ENCODE results near the gene VAPA.

Gene VAPA

DNA sequence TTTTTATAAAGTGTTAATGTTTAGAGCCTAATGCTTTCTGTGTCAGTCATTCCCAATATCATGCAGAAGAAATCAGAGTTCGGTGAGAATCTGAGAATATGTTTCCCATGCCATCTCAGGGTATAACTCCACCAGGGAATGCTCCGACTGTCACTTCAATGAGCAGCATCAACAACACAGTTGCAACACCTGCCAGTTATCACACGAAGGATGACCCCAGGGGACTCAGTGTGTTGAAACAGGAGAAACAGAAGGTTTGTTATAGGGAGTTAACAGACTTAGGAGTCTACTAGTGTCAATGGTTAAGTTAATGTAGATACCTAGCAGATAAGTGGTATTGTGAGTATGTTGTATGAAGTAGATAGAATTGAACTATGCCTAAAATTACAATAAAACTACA, 31.0 kb downstream of the VAPA start:
- DNase-seq: no peak

DNA sequence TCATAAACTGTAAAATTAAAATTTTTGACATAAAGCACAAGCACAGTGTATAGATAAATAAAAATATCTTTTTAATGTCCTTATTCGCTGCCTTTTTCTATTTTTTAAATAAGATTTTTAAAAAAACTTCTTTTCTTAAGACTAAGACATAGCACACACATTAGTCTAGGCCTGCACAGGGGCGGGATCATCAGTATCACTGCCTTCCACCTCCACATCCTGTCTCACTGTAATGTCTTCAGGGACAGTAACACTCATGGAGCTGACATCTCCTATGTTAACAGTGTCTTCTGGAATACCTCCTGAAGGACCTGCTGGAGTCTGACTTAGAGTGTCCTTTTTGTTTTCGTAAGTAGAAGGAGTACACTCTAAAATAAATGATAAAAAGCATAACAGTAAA, 33.0 kb downstream of the VAPA start:
- no peak for DNase-seq

DNA sequence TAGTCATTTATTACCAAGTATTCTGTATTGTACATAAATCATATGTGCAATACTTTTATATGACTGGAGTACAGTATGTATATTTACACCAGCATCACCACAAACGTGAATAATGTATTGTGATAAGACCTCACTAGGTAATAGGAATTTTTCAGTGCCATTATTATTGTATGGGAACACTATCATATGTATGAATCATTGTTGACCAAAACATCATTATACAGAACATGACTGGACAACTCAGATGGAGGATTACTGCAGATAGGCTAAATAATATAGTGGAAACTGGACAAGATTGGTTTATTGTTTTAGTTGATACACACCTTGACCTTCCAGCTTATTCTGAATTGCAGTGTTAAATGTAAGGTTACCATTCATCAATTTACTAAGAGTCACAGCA, 33.4 kb downstream of the VAPA start:
- no peak for DNase-seq

DNA sequence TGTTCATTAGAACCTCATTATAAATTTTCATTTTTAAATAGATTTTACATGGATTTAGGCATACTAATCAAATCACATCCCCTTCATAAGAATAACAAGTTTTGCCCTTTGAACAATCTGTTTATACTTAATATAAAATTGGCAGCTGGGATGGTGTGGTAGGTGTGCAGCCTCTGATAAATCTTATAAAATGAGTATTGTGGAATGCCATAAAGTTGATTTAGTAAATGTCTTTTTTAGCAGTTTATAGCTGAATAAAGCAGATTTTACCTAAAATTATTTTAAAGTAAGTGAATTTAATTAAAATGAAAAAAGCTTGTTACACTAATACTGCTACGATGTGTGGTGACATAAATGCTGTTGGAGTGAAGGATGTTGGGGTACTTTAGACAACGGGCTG, 35.5 kb downstream of the VAPA start:
- DNase-seq: no peak

DNA sequence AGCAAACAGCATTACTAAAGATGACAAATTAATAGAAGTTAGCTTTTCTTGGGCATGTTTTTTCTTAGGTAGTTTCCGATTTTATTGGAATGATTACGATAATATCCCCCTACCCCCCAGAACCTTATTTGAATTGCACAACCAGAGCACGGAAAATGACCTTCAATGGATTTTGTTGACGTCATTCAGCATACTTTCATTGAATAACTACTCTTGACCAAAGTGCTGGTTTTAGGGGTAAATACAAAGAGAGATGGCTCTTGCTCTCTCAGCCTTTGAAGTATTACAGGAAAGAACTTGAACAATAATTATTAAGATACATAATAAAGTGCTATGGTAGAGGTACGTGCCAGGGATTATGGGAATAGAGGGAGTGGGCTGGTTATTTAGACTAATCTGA, 36.0 kb downstream of the VAPA start:
- no peak for DNase-seq

DNA sequence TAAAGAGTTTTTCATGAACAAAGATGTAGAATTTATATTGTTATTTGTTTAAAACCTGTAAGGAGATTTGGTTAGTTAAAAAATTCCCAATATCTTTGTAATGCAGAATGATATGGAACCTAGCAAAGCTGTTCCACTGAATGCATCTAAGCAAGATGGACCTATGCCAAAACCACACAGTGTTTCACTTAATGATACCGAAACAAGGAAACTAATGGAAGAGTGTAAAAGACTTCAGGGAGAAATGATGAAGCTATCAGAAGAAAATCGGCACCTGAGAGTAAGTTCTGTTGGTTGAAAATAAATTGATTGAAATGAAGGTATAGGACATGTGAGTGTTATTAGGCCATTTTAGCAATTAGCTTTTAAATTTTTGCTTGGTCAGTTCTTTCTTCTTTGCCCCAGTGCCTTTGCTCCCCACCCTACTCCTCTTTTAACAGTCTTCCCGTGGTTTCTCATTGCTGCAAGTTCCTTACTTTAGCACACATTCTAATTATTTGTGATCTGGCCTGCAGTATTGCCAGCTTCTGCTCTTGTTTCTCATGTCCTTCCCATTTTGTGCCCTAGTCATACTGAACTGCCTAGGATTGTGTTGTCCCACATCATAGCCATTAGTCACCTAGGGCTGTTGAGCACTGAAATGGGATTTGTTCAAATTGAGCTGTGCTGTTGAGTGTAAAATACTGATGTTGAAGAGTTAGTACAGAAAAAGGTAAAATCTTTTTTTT, 36.6 kb downstream of the VAPA start:
- peak; percentile 53 to 67 for DNase-seq

DNA sequence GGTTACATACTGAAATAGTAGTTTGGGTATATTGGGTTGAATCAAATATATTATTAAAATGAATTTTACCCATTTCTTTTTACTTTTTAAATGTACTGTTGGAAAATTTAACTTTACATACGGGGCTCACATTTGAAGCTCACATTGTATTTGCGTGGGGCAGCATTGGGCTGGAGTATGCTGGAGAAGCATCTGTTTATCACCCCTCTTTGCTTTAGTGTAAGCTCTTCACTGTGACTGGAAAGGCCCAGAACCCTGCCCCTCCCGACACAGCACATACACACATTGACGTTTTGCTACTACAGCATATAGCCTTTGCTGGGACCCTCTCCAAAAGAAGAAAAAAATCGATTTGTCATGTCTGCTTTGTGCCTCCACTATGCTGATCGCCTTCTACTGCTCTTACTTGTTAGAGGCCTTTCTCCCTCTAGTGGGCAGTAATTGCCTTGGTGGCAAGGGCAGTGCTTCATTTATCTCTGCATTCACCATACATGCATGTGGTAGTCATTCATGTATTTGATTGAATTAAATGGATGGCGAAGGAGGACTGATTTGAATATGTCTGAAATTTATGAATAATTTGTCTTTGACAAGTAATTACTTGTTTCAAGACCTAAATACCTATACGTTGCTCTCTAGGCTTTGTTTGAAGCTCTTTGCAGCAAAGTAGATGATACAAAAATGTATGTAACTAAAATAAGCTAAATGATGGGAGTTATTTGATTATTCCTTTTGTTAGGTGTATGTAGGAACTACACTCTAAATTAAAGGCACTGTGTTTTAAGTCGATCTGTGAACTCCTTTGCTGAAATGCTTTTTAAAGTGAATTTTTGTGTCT, 37.4 kb downstream of the VAPA start:
- DNase-seq: peak; percentile 36 to 37

DNA sequence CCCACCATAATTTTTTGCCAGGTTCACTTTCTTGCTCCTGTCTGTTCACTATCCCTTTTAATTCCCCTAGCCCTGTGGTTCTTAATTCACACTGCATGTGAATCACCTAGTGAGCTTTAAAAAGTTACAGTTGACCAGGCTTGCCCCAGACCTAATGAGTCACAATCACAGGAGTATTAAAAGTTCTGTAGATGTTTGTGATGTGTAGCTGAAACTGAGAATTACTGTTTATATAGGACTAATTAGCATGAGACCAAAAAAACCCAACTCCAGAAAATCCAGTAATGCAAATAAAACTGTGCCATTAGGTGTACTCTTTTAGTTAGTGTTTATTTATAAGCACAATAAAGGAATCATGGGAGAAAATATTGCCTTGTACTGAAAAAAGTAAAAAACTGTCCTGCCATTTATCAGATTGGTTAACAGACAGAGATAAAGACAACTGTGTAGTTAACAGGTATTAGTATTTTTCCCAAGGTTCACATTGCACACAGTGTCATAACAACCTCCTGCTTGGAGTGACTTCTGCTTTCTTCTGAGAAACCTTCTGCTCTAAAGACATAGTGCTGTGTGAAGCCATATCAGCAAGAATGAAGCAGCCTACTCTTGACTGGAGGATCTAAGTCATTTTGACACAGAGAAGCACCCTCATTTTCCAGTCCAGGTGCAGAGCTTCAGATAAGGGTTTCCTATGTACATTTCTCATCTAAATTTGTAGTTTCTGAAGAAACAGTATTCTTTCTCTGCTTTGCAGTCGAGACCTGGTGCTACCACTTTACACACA, 39.0 kb downstream of the VAPA start:
- peak; percentile 51 to 59 for DNase-seq

DNA sequence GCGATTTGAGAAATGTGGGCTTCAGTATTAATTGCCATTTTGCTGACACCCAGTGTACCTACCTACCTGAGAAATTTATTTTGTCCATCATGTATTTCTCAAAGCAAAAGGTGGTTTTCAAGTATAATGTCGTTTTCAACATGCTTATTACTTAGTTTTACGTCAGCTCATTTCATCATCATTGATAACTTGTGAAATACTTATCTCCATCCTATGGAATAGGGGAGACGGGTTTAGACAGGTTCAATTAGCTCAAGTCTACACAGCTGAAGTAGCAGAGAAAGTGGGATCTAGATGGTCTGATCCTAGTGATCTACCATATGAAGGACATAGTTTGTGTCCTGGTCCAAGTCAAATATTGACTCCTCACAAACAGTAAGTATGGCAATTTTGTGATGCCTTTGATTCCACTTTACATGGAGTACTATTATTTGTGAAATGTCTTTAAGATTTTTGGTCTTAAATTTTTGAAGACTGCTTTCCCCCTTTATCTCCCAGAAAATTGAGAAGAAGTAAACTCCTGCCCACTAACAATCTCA, 45.1 kb downstream of the VAPA start:
- no peak for DNase-seq

DNA sequence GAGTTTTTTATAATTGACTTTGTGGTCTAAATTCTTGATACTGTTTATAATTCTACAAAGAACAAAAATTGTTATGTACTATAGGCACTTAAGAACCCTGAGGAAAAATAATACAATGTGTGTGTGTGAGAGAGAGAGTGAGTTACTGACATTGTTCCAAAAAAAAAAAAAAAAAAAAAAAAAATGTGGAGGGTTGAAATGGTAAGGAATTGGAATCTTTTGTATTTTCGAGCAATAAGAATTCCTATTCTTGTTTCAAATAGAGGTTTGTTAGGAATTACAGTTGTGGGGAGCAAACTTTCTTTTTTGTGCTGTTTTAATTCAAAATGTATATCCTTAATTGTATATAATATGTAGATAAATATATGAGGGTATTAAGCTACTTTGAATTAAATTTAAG, 45.7 kb downstream of the VAPA start:
- DNase-seq: no peak

DNA sequence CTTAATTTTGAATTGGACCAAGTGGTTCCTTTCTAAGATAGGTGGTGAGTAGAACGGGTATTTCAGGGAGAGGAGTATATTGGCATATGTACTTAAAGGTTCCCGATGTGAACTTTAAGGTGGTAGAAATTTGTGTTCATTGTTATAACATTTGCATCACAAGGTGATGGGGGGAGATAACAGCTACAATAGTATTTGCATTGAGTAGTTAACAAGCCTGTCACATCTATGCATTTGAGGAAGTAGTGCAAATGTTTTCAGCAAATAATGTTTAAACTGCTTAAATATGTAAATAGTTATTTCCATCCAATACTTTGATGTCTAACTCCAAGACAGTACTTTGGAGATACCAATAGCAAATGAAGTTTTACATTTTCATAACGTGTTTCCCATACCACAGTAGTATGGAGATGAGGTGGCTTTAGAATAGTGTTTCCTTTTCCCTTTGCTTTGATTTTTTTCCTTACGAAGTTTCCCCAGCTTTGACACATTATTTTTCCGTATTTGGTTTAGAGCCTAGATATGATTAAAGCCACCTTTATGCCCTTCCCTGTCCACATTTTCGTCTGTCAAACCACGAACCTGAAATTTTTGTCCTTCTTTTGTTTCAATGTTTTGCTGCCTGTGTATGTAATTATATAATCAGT, 46.6 kb downstream of the VAPA start:
- no peak for DNase-seq

DNA sequence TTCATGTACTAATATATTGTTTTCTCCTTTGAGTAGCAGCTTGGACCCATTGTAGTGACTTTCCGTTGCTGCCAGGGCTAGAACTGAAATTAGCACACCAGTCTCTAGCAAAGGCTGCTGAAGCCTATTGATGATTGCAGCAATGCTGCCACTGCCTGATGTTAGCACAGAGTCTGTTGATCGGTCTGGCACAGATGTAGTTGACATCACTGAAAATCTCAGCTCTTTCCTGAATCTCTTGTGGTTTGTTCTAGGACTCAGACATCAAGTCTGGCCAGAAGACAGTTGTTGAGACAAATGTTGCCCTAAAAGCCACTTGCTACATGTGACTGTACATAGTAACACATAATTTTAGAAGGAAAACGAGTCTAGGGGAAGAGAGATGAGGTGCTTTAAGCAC, 47.2 kb downstream of the VAPA start:
- DNase-seq: peak in 1 of 2 donors; percentile 15

DNA sequence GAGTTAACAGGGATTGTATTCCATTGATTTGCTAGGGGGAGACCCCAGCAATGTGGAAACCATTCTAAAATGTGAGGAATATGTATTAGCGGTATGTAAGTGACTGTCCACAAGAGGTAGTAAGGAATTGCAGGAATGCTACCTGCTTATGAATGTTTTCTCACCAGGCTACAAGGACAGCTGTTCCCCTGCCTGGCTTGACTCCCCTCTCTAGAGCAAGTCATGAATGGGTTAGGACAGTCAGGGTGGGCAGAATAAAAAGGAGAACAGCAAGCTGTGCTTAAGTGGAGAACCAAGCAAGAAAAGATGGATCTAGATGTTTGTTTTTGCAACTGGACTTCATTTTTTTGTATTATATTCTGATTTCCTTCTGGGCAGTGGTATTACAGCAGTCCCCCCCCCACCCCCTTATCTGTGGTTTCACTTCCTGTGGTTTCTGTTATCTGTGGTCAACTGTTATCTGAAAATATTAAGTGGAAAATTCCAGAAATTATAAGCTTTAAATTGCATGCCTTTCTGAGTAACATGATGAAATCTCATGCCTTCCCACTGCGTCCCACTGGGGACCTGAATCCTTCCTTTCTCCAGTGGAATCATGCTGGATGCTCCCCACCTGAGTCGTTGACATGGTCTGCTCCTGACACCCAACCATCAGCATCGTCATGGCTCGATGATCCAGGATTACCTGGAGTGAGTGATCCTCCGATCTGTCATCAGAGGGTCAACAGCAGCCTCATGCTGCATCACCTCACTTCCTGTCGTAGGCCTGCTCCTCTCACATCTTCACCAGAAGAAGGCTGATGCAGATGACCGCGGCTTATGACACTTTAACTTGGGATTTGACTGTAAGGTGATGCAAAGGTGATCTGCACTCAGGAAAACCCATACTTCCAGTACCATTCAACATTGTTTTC, 52.2 kb downstream of the VAPA start:
- DNase-seq: no peak

DNA sequence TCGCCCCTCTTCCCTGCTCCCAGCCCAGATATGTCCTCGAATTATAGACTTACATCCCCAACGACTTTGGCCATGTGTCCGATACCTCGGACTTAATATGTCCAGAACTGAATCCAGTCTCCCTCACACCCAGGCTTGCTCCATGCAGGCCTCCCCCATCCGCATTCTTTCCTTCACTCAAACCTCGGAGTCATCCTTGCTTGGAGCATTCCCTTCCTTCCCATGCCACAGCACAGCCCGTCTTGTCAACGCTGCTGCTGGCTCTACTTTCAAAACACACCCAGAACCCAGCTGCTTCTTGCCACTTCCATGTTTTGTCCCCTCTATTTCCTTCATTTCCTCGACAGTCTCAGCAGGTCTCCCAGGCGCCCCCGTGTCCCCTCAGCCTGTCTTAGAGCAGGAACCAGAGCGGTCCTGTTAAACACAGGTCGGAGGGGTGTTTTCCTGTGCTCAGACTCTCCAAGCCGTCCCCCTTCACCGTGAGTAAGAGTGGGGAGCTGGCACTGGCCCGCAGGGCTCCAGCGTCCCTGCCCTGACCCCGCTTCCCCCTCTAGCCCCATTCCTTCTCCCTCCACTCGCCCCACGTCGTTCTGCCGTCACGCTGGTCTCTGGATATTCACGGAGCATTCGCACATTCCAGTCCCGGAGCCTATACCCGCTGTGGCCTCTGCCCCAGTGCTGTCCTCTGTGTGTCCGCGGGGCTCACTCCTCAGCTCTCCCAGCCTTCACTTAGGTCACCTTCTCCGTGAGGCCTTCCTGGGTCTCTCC, 54.4 kb downstream of the VAPA start:
- DNase-seq: no peak

DNA sequence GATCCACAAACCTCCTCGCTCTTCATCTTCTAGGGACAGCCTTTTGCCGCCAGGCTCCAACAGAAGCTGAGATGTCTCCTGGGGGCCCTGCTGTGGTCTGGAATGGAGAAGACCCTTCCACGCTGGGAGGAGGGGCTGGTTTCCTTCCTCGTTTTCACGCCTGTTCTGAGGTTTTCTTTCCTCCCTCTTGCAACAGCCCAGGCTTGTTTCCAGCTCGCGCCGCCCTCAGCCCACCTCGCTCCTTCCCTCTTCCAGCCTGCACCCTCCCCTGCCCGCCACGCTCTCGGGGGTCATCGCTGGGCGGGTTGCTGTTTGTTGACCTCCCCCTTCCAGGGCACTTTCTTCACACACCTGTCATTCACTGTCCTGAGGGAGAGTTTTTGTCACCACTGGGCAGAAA, 55.4 kb downstream of the VAPA start:
- DNase-seq: peak in 1 of 2 donors; percentile 33

DNA sequence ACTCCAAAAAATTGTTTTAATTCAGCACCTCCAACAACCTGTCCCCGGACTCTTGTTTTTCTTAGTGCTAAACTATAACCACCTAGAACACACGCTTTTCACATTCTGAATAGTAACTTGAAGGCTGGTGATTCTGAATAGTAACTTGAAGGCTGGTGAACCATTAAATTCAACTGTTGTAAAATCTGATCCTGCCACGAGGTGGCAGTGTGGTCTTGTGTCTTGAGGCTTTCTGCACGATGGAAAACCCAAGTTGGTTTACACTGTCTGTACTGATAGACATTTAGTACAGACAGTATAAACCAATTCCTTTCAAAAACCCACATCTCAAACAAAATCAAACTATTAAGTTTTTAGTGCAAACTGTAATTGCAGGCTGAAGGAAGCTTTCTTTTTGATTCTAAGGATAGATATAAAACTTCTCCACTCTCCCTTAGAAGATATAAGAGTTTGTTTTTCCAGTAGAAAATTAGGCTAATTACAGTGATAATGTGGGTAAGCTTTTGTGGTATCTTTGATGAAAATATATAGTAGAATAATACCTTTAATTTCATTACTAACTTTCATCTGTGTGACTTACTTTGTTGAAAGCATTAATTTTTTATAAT, 57.6 kb downstream of the VAPA start:
- peak; percentile 86 to 91 for DNase-seq

DNA sequence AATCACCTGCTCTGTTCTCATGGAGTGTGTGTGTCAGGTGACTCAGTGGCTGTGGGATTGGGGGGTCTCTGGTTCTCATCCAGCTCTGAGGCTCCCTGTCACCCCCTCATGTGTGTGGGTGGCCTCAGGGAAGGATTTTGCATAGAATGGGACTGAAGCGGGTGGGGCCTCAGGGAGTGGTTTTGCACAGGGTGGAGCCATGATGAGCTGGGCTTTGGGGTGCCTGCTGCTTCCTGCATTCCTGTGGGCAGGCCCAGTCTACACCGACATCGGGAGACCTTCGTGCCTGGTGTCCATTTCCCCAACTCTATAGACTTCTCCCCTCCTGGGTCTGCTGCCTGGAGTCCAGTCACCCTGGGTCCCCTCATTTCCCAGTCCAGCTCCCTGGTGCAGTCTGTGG, 59.7 kb downstream of the VAPA start:
- DNase-seq: no peak

DNA sequence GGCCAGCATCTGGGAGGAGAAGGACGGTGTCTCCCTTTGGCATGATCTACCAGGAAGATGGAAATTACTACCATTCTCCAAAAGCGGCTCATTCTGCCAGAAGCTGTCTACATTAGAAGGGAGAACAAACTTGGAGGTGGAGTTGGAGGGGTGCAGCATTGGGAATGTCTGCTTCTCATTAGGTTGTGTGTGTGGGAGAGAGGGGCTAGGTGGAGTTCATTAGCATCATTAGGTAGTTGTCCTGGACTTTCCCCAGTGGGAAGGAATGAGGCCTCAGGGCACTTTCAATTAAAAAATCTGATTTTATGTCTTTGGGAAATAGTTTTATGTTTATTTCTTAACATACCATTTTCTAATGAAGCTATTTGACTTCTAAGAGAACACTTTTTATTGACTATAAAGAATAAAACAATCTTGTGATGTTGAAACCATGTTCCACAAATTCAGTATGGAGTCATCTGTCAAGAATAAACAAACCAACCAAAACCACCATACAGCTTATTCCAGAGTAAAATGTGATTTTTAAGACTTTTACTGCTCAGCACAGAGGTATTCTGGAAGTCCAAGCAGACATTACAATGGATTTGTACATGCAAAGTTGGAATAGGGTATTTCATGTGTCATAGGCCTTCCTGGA, 60.6 kb downstream of the VAPA start:
- no peak for DNase-seq

DNA sequence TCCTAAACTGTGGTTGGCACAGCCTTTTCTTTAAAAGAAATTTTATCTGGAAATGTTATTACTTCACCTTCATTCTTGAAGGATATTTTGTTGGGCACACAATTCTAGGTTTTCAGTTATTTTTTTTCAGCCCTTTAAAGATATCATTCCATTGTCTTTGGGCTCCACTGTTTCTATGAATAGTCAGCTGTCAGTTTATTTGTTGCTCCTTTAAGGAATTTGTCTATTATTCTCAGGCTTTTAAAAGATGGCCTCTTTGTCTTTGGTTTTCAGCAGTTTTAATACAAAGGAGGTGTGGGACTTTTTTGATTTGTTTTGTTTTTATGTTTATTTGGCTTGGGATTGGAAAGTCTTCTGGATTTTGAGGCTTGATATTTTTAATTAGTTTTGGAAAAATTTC, 61.8 kb downstream of the VAPA start:
- DNase-seq: no peak

DNA sequence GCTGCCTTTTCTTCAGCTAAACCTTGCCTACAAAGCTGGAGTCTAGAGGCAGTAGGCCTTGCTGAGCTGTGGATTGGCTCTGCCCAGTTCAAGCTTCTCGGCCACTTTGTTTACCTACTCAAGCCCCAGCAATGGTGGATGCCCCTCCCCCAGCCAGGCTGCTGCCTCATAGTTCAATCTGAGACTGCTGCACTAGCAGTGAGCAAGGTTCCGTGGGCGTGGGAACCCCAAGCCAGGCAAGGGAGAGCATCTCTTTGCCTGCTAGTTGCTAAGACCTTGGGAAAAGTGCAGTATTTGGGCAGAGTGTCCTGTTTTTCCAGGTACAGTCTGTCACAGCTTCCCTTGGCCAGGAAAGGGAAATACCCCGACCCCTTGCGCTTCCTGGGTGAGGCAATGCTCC, 68.9 kb downstream of the VAPA start:
- peak in 1 of 2 donors; percentile 36 for DNase-seq
